Measurements from ENCODE around the gene KLHL17.
"Not testable (repeated sequence)": the region's sequence is repeated elsewhere in the genome, so short reads cannot be mapped to it uniquely, and the experiment has no call there.

DNA sequence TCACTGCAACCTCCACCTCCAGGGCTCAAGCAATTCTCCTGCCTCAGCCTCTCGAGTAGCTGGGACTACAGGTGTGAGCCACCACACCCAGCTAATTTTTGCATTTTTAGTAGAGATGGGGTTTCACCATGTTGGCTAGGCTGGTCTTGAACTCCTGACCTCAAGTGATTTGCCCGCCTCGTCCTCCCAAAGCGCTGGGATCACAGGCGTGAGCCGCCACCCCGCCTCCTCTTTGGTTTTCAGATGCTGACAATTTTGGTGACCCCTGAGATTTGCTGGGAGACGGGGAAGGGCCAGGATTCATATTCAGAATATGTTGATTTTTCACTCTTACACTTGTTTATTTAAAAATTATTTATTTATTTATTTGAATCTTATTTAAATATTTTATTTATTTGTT, 49.7 kb downstream of the KLHL17 start:
- TF ChIP-seq, protein P1, sequence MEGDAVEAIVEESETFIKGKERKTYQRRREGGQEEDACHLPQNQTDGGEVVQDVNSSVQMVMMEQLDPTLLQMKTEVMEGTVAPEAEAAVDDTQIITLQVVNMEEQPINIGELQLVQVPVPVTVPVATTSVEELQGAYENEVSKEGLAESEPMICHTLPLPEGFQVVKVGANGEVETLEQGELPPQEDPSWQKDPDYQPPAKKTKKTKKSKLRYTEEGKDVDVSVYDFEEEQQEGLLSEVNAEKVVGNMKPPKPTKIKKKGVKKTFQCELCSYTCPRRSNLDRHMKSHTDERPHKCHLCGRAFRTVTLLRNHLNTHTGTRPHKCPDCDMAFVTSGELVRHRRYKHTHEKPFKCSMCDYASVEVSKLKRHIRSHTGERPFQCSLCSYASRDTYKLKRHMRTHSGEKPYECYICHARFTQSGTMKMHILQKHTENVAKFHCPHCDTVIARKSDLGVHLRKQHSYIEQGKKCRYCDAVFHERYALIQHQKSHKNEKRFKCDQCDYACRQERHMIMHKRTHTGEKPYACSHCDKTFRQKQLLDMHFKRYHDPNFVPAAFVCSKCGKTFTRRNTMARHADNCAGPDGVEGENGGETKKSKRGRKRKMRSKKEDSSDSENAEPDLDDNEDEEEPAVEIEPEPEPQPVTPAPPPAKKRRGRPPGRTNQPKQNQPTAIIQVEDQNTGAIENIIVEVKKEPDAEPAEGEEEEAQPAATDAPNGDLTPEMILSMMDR (IDR thresholded peaks at IDR 0.05 in 4 of 5, conservative IDR thresholded peaks at IDR 0.05 in 1 of 5): not testable (repeated sequence)
- TF ChIP-seq POLR2A (IDR thresholded peaks at IDR 0.05): not testable (repeated sequence)
